ENCODE data around the gene OCLN. TPM values are rescaled to one million over a fixed set of nuclear protein-coding genes. Genes with fewer than 3 reads are reported as not detected.

The OCLN gene
- total and polyA plus RNA-seq, 2 donors from 2014 or later, result 13.5 to 127 TPM

- peak; percentile 65 to 81 (median 67) for DNase-seq
- no peak for FAIRE-seq
- peak overlapping the region; percentile 92 to 96 for H3K27ac ChIP-seq (ENCODE audit: low read depth in 2 of 2, low read length in 2 of 2)
- peak overlapping the region; percentile 57 to 76 (median 75) for H3K4me3 ChIP-seq (ENCODE audit: low read length in 3 of 3)
- no peaks in the 10 kb centered on the region for H3K9me3 ChIP-seq (ENCODE audit: control insufficient read depth in 2 of 3, insufficient read depth in 1 of 3, low read length in 3 of 3)
- peaks cover 3% of the 10 kb centered on the region for H3K27me3 ChIP-seq (ENCODE audit: control insufficient read depth, insufficient read depth, low read length)
- intact Hi-C loops (cut with DNase I), result no loop called here
- peak overlapping the region; percentile 27 to 87 (median 71) for H3K9ac ChIP-seq (ENCODE audit: low read length in 3 of 3)
- no peaks in the 10 kb centered on the region for H3K36me3 ChIP-seq (ENCODE audit: control insufficient read depth in 2 of 3, insufficient read depth in 3 of 3, low read length in 3 of 3)
- no peak for TF ChIP-seq CTCF (IDR thresholded peaks at IDR 0.05; ENCODE audit: borderline replicate concordance, extremely low read depth, insufficient read depth)
- H3K4me1 ChIP-seq (ENCODE audit: control insufficient read depth in 2 of 3, insufficient read depth in 2 of 3, low read depth in 1 of 3, low read length in 3 of 3), result peaks cover 0 to 6% (median 6%) of the 10 kb centered on the region in 3 donors
Measured at GRCh38 chr5:69492923-69493395, 369 bp downstream of the OCLN start.

- Histone ChIP-seq H3K27ac (ENCODE audit: low read depth in 2 of 2, low read length in 2 of 2) (peak overlapping the region; percentile 92 to 96), H3K9me3 (ENCODE audit: control insufficient read depth in 2 of 3, insufficient read depth in 1 of 3, low read length in 3 of 3) (no peaks in the 10 kb centered on the region), H3K36me3 (ENCODE audit: control insufficient read depth in 2 of 3, insufficient read depth in 3 of 3, low read length in 3 of 3) (no peaks in the 10 kb centered on the region), H3K4me3 (ENCODE audit: low read length in 3 of 3) (peak overlapping the region; percentile 62 to 76 (median 75)), H3K27me3 (ENCODE audit: control insufficient read depth, insufficient read depth, low read length) (peaks cover 3% of the 10 kb centered on the region), H3K4me1 (ENCODE audit: control insufficient read depth in 2 of 3, insufficient read depth in 2 of 3, low read depth in 1 of 3, low read length in 3 of 3) (peaks cover 0 to 6% (median 6%) of the 10 kb centered on the region in 3 donors), H3K9ac (ENCODE audit: low read length in 3 of 3) (peak overlapping the region; percentile 49 to 87 (median 71))
- DNase-seq, result peak in 4 of 5 donors; percentile 68 to 85 (median 77)
- no peak for TF ChIP-seq CTCF (IDR thresholded peaks at IDR 0.05; ENCODE audit: borderline replicate concordance, extremely low read depth, insufficient read depth)
- FAIRE-seq, result no peak
- intact Hi-C loops (cut with DNase I), result no loop called here
Measured at GRCh38 chr5:69493396-69494133, 975 bp downstream of the OCLN start.

GRCh38 chr5:69494452-69494851, 1.9 kb downstream of the OCLN start:
- TF ChIP-seq CTCF (IDR thresholded peaks at IDR 0.05; ENCODE audit: borderline replicate concordance, extremely low read depth, insufficient read depth), result no peak
- Histone ChIP-seq H3K36me3 (ENCODE audit: control insufficient read depth in 2 of 3, insufficient read depth in 3 of 3, low read length in 3 of 3) (no peaks in the 10 kb centered on the region), H3K4me3 (ENCODE audit: low read length in 3 of 3) (peak overlapping the region in 2 of 3 donors; percentile 75 to 76), H3K27me3 (ENCODE audit: control insufficient read depth, insufficient read depth, low read length) (peaks cover 3% of the 10 kb centered on the region), H3K9me3 (ENCODE audit: control insufficient read depth in 2 of 3, insufficient read depth in 1 of 3, low read length in 3 of 3) (no peaks in the 10 kb centered on the region), H3K4me1 (ENCODE audit: control insufficient read depth in 2 of 3, insufficient read depth in 2 of 3, low read depth in 1 of 3, low read length in 3 of 3) (peaks cover 0 to 6% (median 6%) of the 10 kb centered on the region in 3 donors), H3K27ac (ENCODE audit: low read depth in 2 of 2, low read length in 2 of 2) (peak overlapping the region; percentile 16 to 96), H3K9ac (ENCODE audit: low read length in 3 of 3) (peak overlapping the region in 1 of 3 donors; percentile 87)
- DNase-seq (no peak), FAIRE-seq (no peak)
- intact Hi-C loops (cut with DNase I), result no loop called here
